Ascending aorta (tissue), 2 donors: ENCODE measurements around the gene SFXN4. TPM values are rescaled to one million over a fixed set of nuclear protein-coding genes. Genes with fewer than 3 reads are reported as not detected.
A peak's percentile ranks its signal among the peaks of the same experiment; 100 is the strongest.

Source experiments
- DNase-seq, 2 donors: peaks; one replicate each; pipeline ENCODE4 v3.0.0-alpha.2; 2019; ENCODE audit warnings: low spot score in 2 of 2
- H3K27ac ChIP-seq, 2 donors: fragments of 200-600 bp; sonication (generic); one replicate each; pipeline ENCODE4 v1.5.1; 2016 to 2017; ENCODE audit warnings: mild to moderate bottlenecking in 1 of 2
- H3K27me3 ChIP-seq: fragments of 200-600 bp; sonication (generic); one replicate; pipeline ENCODE4 v1.5.1; 2017
- H3K36me3 ChIP-seq, 2 donors: fragments of 200-600 bp; sonication (generic); one replicate each; pipeline ENCODE4 v1.5.1; 2016
- H3K4me1 ChIP-seq, 2 donors: fragments of 200-600 bp; sonication (generic); one replicate each; pipeline ENCODE4 v1.5.1; 2016 to 2017; ENCODE audit warnings: mild to moderate bottlenecking in 1 of 2
- H3K4me3 ChIP-seq, 2 donors: fragments of 200-600 bp; sonication (generic); one replicate each; pipeline ENCODE4 v1.5.1; 2016 to 2017; ENCODE audit warnings: mild to moderate bottlenecking in 1 of 2
- H3K9me3 ChIP-seq, 2 donors: fragments of 200-600 bp; sonication (generic); one replicate each; pipeline ENCODE4 v1.5.1; 2016
- CTCF ChIP-seq, 3 experiments: fragments of 200-600 bp in 2 of 3; fragments of 450-650 bp in 1 of 3; sonication (generic) in 2 of 3; IDR thresholded peaks; one replicate each; pipeline ENCODE4 v1.5.1; 2016 to 2019; ENCODE audit warnings: antibody characterized with exemption in 3 of 3, mild to moderate bottlenecking in 1 of 3, moderate library complexity in 1 of 3
- intact Hi-C: fragments of 100-400 bp; cut with DNase I; formaldehyde crosslinking; loops from one replicate; pipeline ENCODE4 v1.15.1; 2023
- total RNA-seq: library from RNA; depleted of rRNA; stranded (reverse); fragments of >200 nt; gene quantifications from one replicate; pipeline ENCODE4 v1.1.0, GENCODE V29; 2016

The SFXN4 gene
- total RNA-seq, 1 donor from 2014 or later = 13.7 TPM

- no peaks in the 10 kb centered on the region for H3K27me3 ChIP-seq
- no peak overlapping the region for H3K27ac ChIP-seq
- DNase-seq = no peak
- H3K36me3 ChIP-seq = peaks cover 28 to 30% of the 10 kb centered on the region in 2 donors
- H3K9me3 ChIP-seq = no peaks in the 10 kb centered on the region
- H3K4me1 ChIP-seq = peaks cover 0 to 7% of the 10 kb centered on the region in 2 donors
- no peak for TF ChIP-seq CTCF (IDR thresholded peaks at IDR 0.05)
- no peak overlapping the region for H3K4me3 ChIP-seq
- intact Hi-C loops = loop anchor here (5.0 to 10.0 kb wide), 4 partner anchors 366 to 719 kb away; partner anchors contain the start of genes BAG3, RGS10, SEC23IP and TIAL1
Measured at GRCh38 chr10:119176166-119176565, 10.7 kb upstream of the SFXN4 start.

- Histone ChIP-seq H3K9me3 (no peaks in the 10 kb centered on the region), H3K27me3 (no peaks in the 10 kb centered on the region), H3K4me3 (no peak overlapping the region), H3K4me1 (peaks cover 0 to 7% of the 10 kb centered on the region in 2 donors), H3K27ac (no peak overlapping the region), H3K36me3 (peaks cover 47 to 50% of the 10 kb centered on the region in 2 donors)
- intact Hi-C loops = loop anchor here (10.0 kb wide), 2 partner anchors 421 to 721 kb away; partner anchors contain the start of genes SEC23IP and TIAL1
- no peak for TF ChIP-seq CTCF (IDR thresholded peaks at IDR 0.05)
- no peak for DNase-seq
Measured at GRCh38 chr10:119174109-119174508, 8.6 kb upstream of the SFXN4 start.

- Histone ChIP-seq H3K27ac (no peak overlapping the region), H3K36me3 (peaks cover 37 to 47% of the 10 kb centered on the region in 2 donors), H3K4me1 (peaks cover 6% of the 10 kb centered on the region in 2 donors), H3K9me3 (no peaks in the 10 kb centered on the region), H3K4me3 (no peak overlapping the region), H3K27me3 (no peaks in the 10 kb centered on the region)
- intact Hi-C loops = no loop called here
- no peak for TF ChIP-seq CTCF (IDR thresholded peaks at IDR 0.05)
- no peak for DNase-seq
Measured at GRCh38 chr10:119167041-119167440, 1.5 kb upstream of the SFXN4 start.

GRCh38 chr10:119166564-119166963 lies 1.1 kb upstream of the SFXN4 start:
- TF ChIP-seq CTCF (IDR thresholded peaks at IDR 0.05) = no peak
- H3K9me3 ChIP-seq = no peaks in the 10 kb centered on the region

GRCh38 chr10:119166118-119166500 lies 595 bp upstream of the SFXN4 start:
- intact Hi-C loops = no loop called here
- H3K4me3 ChIP-seq = peak overlapping the region; percentile 72 to 89
- H3K4me1 ChIP-seq = peaks cover 6% of the 10 kb centered on the region in 2 donors
- no peak for TF ChIP-seq CTCF (IDR thresholded peaks at IDR 0.05)
- H3K36me3 ChIP-seq = peaks cover 28 to 38% of the 10 kb centered on the region in 2 donors
- no peaks in the 10 kb centered on the region for H3K9me3 ChIP-seq
- H3K27ac ChIP-seq = peak overlapping the region; percentile 73 to 91
- DNase-seq = no peak
- H3K27me3 ChIP-seq = no peaks in the 10 kb centered on the region

More at GRCh38 chr10:119166564-119166963, 1.1 kb upstream of the SFXN4 start:
- peak overlapping the region; percentile 73 to 91 for H3K27ac ChIP-seq
- peaks cover 32 to 42% of the 10 kb centered on the region in 2 donors for H3K36me3 ChIP-seq
- H3K27me3 ChIP-seq = no peaks in the 10 kb centered on the region
- intact Hi-C loops = no loop called here
- peaks cover 6% of the 10 kb centered on the region in 2 donors for H3K4me1 ChIP-seq
- peak overlapping the region in 1 of 2 donors; percentile 89 for H3K4me3 ChIP-seq
- no peak for DNase-seq
